ENCODE measurements around the gene ENTR1. TPM values are rescaled to one million over a fixed set of nuclear protein-coding genes. Genes with fewer than 3 reads are reported as not detected.

The ENTR1 gene
- total and polyA plus RNA-seq, 2 of the 13 experiments (the other 11 are each of a cell fraction or from before 2014, with no cell fraction given): 70.1 to 76.4 TPM

DNA sequence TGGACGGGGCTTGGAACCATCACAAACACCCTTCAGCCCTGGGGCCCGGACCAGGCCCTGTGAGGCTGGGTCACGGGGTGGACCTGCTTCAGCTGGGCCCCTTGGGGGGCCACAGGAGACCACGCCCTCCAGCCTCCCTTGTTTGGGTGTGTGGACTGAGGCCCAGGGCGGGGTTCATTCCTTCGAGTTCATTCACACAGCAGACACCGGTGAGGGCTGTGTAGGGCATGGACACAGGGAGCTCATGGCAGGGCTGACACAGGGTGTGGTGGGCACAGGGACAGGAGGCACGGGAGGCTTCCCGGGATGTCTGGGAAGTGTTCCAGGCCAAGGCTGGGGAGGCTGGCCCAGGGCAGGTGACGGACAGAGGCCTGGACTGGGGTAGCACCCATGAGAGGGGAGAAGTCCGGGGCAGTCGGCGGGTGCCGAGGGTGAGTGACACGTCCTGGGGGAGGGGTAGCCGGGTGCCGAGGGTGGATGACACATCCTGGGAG is 55.8 kb downstream of the ENTR1 start (continued):
- TF ChIP-seq, protein P1, sequence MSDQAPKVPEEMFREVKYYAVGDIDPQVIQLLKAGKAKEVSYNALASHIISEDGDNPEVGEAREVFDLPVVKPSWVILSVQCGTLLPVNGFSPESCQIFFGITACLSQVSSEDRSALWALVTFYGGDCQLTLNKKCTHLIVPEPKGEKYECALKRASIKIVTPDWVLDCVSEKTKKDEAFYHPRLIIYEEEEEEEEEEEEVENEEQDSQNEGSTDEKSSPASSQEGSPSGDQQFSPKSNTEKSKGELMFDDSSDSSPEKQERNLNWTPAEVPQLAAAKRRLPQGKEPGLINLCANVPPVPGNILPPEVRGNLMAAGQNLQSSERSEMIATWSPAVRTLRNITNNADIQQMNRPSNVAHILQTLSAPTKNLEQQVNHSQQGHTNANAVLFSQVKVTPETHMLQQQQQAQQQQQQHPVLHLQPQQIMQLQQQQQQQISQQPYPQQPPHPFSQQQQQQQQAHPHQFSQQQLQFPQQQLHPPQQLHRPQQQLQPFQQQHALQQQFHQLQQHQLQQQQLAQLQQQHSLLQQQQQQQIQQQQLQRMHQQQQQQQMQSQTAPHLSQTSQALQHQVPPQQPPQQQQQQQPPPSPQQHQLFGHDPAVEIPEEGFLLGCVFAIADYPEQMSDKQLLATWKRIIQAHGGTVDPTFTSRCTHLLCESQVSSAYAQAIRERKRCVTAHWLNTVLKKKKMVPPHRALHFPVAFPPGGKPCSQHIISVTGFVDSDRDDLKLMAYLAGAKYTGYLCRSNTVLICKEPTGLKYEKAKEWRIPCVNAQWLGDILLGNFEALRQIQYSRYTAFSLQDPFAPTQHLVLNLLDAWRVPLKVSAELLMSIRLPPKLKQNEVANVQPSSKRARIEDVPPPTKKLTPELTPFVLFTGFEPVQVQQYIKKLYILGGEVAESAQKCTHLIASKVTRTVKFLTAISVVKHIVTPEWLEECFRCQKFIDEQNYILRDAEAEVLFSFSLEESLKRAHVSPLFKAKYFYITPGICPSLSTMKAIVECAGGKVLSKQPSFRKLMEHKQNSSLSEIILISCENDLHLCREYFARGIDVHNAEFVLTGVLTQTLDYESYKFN (CRISPR knock-in tag; conservative IDR thresholded peaks at IDR 0.05): peak; percentile 49
- TF ChIP-seq ZNF546 (CRISPR knock-in tag; conservative IDR thresholded peaks at IDR 0.05) (no peak), AGO2 (optimal IDR thresholded peaks at IDR 0.05; ENCODE audit: low read depth, low read length) (peak; percentile 46), ZBTB8A (CRISPR knock-in tag; IDR thresholded peaks at IDR 0.05; ENCODE audit: borderline replicate concordance, low read depth) (no peak), CBX2 (IDR thresholded peaks at IDR 0.05; ENCODE audit: low read depth, low read length) (no peak), CBX2 (CRISPR knock-in tag; IDR thresholded peaks at IDR 0.05; ENCODE audit: low read depth) (no peak), ONECUT2 (CRISPR knock-in tag; IDR thresholded peaks at IDR 0.05) (no peak), KLF6 (CRISPR knock-in tag; IDR thresholded peaks at IDR 0.05) (0 out of 2 replicates have a peak, but pooled peaks have one; percentile 42), HOXA5 (CRISPR knock-in tag; IDR thresholded peaks at IDR 0.05) (no peak), E2F1 (CRISPR knock-in tag; IDR thresholded peaks at IDR 0.05) (no peak), MBNL3 (CRISPR knock-in tag; conservative IDR thresholded peaks at IDR 0.05) (no peak), ZNF784 (CRISPR knock-in tag; IDR thresholded peaks at IDR 0.05; ENCODE audit: borderline replicate concordance) (0 out of 2 replicates have a peak, but pooled peaks have one; percentile 32), RORA (CRISPR knock-in tag; IDR thresholded peaks at IDR 0.05) (no peak), WIZ (CRISPR knock-in tag; IDR thresholded peaks at IDR 0.05) (no peak), ZNF143 (CRISPR knock-in tag; IDR thresholded peaks at IDR 0.05) (no peak), ZNF232 (CRISPR knock-in tag; IDR thresholded peaks at IDR 0.05; ENCODE audit: borderline replicate concordance) (no peak), CEBPG (CRISPR knock-in tag; IDR thresholded peaks at IDR 0.05) (no peak), SRF (IDR thresholded peaks at IDR 0.05; ENCODE audit: low read depth, low read length) (no peak), ZBTB3 (CRISPR knock-in tag; IDR thresholded peaks at IDR 0.05; ENCODE audit: borderline replicate concordance, low read depth) (no peak), ZBTB7A (CRISPR knock-in tag; IDR thresholded peaks at IDR 0.05) (no peak), RARA (CRISPR knock-in tag; IDR thresholded peaks at IDR 0.05) (no peak), POLR2G (IDR thresholded peaks at IDR 0.05; ENCODE audit: low read depth, low read length) (no peak)
- TF ChIP-seq, protein P2, sequence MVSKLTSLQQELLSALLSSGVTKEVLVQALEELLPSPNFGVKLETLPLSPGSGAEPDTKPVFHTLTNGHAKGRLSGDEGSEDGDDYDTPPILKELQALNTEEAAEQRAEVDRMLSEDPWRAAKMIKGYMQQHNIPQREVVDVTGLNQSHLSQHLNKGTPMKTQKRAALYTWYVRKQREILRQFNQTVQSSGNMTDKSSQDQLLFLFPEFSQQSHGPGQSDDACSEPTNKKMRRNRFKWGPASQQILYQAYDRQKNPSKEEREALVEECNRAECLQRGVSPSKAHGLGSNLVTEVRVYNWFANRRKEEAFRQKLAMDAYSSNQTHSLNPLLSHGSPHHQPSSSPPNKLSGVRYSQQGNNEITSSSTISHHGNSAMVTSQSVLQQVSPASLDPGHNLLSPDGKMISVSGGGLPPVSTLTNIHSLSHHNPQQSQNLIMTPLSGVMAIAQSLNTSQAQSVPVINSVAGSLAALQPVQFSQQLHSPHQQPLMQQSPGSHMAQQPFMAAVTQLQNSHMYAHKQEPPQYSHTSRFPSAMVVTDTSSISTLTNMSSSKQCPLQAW (CRISPR knock-in tag; IDR thresholded peaks at IDR 0.05): no peak
- TF ChIP-seq, protein P3, sequence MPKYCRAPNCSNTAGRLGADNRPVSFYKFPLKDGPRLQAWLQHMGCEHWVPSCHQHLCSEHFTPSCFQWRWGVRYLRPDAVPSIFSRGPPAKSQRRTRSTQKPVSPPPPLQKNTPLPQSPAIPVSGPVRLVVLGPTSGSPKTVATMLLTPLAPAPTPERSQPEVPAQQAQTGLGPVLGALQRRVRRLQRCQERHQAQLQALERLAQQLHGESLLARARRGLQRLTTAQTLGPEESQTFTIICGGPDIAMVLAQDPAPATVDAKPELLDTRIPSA (CRISPR knock-in tag; IDR thresholded peaks at IDR 0.05; ENCODE audit: borderline replicate concordance): no peak

Measured in HepG2 (cell line).